IPS DF 6.9 (cell line): Measurements from ENCODE around the gene NME3.
A peak's percentile ranks its signal among the peaks of the same experiment; 100 is the strongest.

ENCODE experiments used
- DNase-seq: peaks from one replicate; pipeline ENCODE4 v3.0.0-alpha.2; 2013; ENCODE audit warnings: low read depth, low spot score
- H3K27ac ChIP-seq: one replicate; pipeline ENCODE4 v1.5.1; 2013; ENCODE audit warnings: low read length, control low read depth
- H3K27me3 ChIP-seq: 2 replicates; pipeline ENCODE4 v1.6.1; 2013; ENCODE audit warnings: mild to moderate bottlenecking, low read length; ENCODE audit not compliant: control insufficient read depth, insufficient read depth
- H3K36me3 ChIP-seq: 2 replicates; pipeline ENCODE4 v1.6.1; 2013; ENCODE audit warnings: low read length; ENCODE audit not compliant: control insufficient read depth, insufficient read depth
- H3K4me1 ChIP-seq: 2 replicates; pipeline ENCODE4 v1.6.1; 2013; ENCODE audit warnings: low read length; ENCODE audit not compliant: control insufficient read depth, insufficient read depth
- H3K4me3 ChIP-seq: 2 replicates; pipeline ENCODE4 v1.5.1; 2013; ENCODE audit warnings: mild to moderate bottlenecking, low read length
- H3K9me3 ChIP-seq: 2 replicates; pipeline ENCODE4 v1.6.1; 2013; ENCODE audit warnings: low read length, inconsistent platforms; ENCODE audit not compliant: control insufficient read depth, insufficient read depth
- WGBS: extraction: QIAGEN DNeasy Blood & Tissue Kit; methylation state at CpG from one replicate; pipeline ENCODE4 v1.1.7; 2013; ENCODE audit warnings: mixed read lengths, missing lambda C conversion rate; ENCODE audit not compliant: insufficient read length, insufficient coverage; 5-methylcytosine and 5-hydroxymethylcytosine counted together

NME3 gene

DNA sequence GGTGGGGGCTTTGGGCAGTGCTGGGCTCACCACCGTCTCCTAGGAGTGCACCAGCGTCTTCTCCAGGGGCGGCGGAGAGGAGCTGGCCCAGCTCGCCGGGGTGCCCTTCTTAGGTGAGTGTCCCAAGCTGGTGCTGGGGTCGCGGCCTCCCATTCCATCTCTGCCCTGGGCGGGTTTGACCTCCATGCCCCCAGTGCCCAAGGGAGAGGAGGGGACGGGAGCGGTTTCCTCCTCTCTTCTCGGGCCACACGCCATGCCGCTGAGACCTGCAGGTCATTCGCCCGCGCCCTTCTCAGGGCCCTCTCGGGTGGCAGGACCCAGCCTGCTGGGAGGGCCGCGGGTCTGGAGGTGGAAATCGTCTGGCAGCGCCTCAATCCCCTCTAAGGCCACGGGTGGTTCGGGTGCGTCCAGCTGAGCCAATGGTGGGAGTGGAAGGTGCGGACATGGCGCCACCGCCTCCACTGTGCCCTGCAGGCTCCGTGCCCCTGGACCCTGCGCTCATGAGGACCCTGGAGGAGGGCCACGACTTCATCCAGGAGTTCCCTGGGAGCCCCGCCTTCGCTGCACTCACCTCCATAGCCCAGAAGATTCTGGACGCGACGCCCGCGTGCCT, 16.9 kb upstream of the NME3 start:
- Histone ChIP-seq H3K9me3 (no peaks in the 10 kb centered on the region), H3K4me1 (no peaks in the 10 kb centered on the region; the same call in 1 of the 2 replicates), H3K36me3 (peaks cover 31% of the 10 kb centered on the region), H3K27me3 (no peaks in the 10 kb centered on the region), H3K4me3 (no peak overlapping the region), H3K27ac (no peak overlapping the region)
- no peak for DNase-seq
- no CpG with 5 or more reads among the region's 38 CpGs for WGBS

DNA sequence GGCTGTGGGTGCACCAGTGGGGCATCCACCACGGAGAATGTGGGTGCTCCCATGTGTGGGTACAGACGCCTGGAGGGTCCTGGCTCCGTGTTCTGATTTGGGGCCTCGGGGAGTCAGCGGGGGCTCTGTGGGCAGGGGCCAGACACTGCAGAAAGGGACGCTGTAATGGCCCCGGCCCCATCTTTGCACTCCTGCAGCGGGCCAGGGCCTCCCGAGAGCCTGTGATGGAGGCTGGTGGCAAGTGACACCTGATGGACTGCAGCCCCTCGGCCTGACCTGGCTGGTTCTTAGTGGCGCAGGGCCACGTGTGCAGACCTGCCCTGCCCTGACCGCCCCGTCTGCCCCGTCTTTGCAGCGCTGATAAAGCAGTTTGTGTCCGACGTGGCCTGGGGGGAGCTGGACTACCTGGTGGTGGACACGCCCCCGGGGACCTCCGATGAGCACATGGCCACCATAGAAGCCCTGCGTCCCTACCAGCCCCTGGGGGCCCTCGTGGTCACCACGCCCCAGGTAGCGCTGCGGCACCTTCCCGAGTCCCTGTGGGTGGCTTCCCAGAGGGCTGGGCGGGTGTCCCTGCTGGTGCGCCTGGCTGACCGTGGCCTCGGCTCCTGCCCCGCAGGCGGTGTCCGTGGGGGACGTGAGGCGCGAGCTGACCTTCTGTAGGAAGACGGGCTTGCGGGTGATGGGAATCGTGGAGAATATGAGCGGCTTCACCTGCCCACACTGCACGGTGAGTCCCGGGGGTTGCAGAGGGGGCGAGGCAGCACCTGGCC, 16.2 kb upstream of the NME3 start:
- Histone ChIP-seq H3K36me3 (peaks cover 31% of the 10 kb centered on the region), H3K27me3 (no peaks in the 10 kb centered on the region), H3K4me3 (no peak overlapping the region), H3K9me3 (no peaks in the 10 kb centered on the region), H3K4me1 (no peaks in the 10 kb centered on the region), H3K27ac (no peak overlapping the region)
- no peak for DNase-seq
- WGBS = no CpG with 5 or more reads among the region's 44 CpGs

DNA sequence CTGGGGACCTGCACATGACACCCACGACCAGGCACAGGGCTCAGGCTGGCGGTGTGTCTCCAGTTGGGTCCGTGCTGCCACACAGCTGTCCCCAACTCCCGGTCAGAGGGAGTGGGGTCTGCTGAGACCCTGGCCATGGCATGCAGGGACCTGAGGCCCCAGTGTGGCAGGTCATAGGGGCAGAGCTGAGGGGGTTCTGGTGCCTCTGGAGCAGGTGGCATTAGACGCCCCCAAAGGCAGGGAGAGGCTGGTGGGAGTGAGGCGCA, 15.6 kb upstream of the NME3 start:
- no peak overlapping the region for H3K4me3 ChIP-seq
- H3K27me3 ChIP-seq = no peaks in the 10 kb centered on the region
- H3K36me3 ChIP-seq = peaks cover 31% of the 10 kb centered on the region
- no peak overlapping the region for H3K27ac ChIP-seq
- DNase-seq = no peak
- no CpG with 5 or more reads among the region's 6 CpGs for WGBS
- no peaks in the 10 kb centered on the region for H3K9me3 ChIP-seq
- no peaks in the 10 kb centered on the region for H3K4me1 ChIP-seq

DNA sequence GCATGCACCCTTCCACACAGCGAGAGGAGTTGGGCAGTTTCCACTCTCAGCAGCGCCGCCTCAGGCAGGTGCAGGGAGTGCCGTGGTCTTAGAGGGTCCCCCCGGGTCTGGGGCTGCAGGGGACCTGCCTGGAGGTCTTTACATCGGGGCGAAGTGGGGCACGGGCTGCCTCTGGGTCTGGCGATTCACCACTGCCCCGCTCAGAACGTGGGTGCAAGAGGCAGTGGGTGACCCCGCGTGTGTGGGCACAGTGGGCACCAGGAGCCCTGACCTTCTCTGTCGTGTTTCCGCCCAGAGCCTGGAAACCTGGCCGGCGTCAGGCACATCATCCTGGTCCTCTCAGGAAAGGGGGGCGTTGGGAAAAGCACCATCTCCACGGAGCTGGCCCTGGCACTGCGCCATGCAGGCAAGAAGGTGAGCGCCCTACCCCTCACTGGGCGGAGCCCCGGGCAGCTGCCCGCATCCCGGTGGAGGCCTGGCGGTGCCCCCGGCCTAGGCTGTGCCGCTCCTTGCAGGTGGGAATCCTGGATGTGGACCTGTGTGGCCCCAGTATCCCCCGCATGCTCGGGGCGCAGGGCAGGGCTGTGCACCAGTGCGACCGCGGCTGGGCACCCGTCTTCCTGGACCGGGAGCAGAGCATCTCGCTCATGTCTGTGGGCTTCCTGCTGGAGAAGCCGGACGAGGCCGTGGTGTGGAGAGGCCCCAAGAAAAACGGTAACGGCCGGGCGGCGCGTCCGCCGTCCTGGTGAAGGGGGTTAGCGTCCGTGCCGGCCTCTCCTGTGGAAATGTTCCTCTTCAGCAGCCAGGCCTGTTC, 15.1 kb upstream of the NME3 start:
- no CpG with 5 or more reads among the region's 51 CpGs for WGBS
- Histone ChIP-seq H3K27me3 (no peaks in the 10 kb centered on the region), H3K27ac (no peak overlapping the region), H3K9me3 (no peaks in the 10 kb centered on the region), H3K36me3 (peaks cover 31% of the 10 kb centered on the region), H3K4me3 (no peak overlapping the region), H3K4me1 (no peaks in the 10 kb centered on the region)
- no peak for DNase-seq

DNA sequence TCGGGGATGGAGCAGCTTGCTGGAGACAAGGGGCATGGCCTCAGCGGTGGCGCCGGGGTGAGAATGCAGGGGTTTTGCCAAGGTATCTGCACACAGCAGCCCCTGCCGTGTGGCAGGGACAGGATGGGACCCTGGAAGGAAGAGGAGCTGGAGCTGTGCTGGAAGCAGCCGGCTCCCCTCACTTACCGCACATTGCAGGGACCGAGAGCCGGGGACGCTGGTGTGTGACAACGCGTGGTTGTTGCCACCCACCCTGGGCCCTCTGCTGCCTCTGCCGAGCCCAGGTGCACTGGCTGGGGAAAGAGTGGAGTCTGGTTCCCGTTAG, 14.5 kb upstream of the NME3 start:
- WGBS = no CpG with 5 or more reads among the region's 14 CpGs
- Histone ChIP-seq H3K36me3 (peaks cover 31% of the 10 kb centered on the region), H3K4me3 (no peak overlapping the region)

DNA sequence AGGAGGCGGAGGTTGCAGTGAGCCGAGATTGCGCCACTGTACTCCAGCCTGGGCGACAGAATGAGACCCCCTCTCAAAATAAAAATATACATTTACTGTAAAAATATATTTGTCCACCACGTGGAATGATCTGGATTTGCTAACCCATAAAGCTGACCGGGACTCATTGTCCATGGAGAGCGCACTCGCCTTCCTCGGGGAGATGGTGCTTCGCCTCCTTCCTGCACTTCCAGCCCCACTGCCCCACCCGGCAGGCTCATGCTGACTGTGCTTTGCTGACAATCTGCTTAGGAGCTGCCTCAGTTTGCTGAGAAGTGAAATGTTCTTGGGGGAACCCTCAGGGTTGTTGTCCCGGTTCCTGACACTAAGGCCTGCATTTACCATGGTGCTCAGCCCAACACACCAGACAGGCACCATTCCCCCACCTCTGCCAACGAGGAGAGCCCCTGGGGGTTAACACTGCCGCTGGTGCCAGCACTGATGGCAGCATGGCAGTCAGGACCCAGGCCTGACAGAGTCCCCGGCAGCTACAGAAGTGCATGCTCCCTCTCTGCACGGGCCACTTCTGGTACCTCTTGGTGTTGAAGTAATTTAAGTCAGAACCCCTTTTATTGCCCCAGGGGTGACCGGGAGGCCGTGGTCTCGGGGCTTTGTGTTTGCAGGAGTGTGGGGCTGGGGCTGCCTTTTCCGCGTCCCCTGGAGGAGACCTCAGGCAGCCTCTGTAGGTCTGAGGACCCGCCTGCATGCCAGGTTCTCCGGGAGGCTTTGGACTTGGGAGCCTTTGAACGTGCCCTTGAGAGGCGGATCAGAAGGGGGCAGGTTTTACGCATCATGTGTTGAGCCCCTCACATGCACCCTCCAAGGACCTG, 13.9 kb upstream of the NME3 start:
- Histone ChIP-seq H3K36me3 (peaks cover 28% of the 10 kb centered on the region), H3K4me1 (no peaks in the 10 kb centered on the region), H3K4me3 (no peak overlapping the region), H3K27me3 (no peaks in the 10 kb centered on the region), H3K27ac (no peak overlapping the region), H3K9me3 (no peaks in the 10 kb centered on the region)
- WGBS = no CpG with 5 or more reads among the region's 26 CpGs
- DNase-seq = no peak

More for the DNA sequence above, 14.5 kb upstream of the NME3 start:
- H3K27me3 ChIP-seq = no peaks in the 10 kb centered on the region
- no peaks in the 10 kb centered on the region for H3K9me3 ChIP-seq
- H3K27ac ChIP-seq = no peak overlapping the region
- DNase-seq = no peak
- H3K4me1 ChIP-seq = no peaks in the 10 kb centered on the region

DNA sequence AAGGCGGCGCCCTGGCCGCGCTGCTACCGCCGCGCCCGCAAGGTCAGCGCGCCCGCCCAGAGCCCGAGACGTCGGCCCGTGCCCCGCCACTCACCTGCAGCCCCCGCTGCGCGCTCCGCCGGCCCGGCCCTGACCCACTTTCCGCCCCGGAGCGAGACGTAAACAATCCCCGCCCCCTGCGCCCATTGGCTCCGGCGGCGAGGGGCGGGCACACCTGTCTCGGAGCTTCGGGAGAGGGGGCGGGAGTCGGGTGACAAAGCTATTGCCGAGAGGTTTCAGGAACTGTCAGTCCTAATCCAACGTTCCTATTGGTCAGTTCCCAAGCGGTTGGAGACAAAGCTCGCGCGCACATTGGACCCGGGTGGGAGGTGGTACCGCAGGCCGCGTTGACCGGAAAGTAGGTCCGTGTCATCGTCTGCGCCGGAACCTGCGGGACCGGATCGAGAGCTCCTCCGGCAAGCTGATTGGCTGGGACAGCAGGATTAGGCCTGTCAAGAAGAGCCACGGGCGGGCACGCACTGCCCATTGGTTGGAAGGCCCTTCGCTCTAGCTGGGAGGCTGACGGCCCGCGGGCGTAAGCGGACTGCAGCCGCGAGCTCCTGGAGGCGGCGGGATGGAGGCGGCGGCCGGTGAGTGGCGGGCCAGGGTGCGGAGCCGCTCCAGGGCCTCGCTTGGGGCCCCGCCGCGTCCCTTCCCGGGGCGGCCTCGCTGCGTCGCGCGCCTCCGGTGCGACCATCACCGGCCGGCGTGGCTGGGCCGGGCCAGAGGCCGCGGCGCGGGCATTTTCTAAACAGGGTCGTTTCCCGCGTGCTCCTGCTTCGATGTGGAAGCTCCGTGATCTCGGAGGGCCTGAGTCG, 11.3 kb upstream of the NME3 start, which contains the start of the genes NUBP2 and SPSB3:
Gene NUBP2, plus strand, starts transcription at position 553 of the 857 bp plus-strand sequence. Its CDS starts 61 bp downstream, at position 614.
Gene SPSB3, minus strand, starts transcription at position 164 of the 857 bp plus-strand sequence. CDS start 1,088 bp downstream, outside the sequence.
- Histone ChIP-seq H3K27me3 (no peaks in the 10 kb centered on the region), H3K9me3 (no peaks in the 10 kb centered on the region), H3K4me1 (no peaks in the 10 kb centered on the region), H3K27ac (no peak within 1 kb of the TSS), H3K4me3 (peak within 1 kb of the TSS; percentile 92), H3K36me3 (peaks cover 22% of the 10 kb centered on the region)
- peak; percentile 100 for DNase-seq
- WGBS = no CpG with 5 or more reads among the region's 102 CpGs

DNA sequence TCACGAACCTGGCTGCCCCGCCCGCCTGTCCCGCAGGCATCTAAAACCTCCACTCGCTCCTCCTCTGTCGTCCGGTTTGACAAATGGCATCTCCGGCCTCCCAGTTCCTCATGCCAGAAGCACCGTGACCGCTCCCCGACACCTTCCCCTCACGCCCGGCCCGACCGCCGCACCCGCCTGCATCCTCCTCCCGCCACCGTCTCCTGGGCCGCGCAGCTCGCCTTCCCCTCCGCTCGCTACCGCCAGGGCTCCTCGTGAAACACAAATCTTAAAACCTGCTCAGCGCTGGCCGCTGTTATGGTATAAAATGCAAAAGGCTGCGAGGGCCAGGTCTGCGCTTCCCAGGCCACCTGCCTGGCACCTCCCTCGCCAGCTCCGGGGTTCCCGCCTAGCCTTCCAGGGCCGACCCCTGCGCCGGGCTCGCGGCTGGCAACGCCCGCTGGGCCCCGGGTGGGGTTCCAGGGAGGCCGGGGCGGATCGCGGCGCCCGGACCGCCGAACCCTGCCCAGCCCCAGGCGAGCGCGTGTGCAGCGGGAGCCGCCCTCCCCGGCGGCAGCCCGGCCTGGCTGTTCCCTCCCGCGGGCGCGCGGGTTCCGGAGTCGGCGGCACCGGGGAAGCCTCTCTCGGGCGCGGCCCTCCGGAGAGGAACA, 10.5 kb upstream of the NME3 start:
- Histone ChIP-seq H3K4me3 (peak overlapping the region; percentile 92), H3K36me3 (peaks cover 26% of the 10 kb centered on the region), H3K9me3 (no peaks in the 10 kb centered on the region), H3K4me1 (no peaks in the 10 kb centered on the region), H3K27ac (no peak overlapping the region), H3K27me3 (no peaks in the 10 kb centered on the region)
- no peak for DNase-seq
- WGBS = no CpG with 5 or more reads among the region's 70 CpGs

DNA sequence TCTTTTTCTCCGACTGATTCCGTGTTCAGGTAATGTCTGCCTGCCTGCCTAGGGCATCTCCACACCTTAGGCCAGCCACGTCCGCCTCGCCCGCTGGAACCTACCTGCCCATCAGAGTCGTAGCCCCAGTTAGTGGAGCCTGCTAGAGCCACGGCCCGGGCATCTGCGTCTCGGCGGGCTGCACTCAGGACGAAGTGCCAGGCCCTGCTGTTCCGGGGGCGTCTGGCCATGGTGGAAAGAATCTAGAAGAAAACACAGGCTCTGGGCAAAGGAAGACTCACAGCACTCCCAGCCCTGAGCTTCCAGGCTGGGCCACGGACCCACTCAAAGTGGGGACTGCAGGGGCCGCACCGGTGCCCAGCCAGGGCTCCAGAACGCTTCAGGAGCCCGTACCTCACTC, 9.9 kb upstream of the NME3 start:
- peaks cover 20% of the 10 kb centered on the region for H3K36me3 ChIP-seq
- H3K9me3 ChIP-seq = no peaks in the 10 kb centered on the region
- no peaks in the 10 kb centered on the region for H3K4me1 ChIP-seq
- no peaks in the 10 kb centered on the region for H3K27me3 ChIP-seq
- WGBS = no CpG with 5 or more reads among the region's 20 CpGs
- no peak overlapping the region for H3K27ac ChIP-seq
- DNase-seq = no peak
- peak overlapping the region; percentile 92; the same call in 1 of the 2 replicates for H3K4me3 ChIP-seq
